Dendritic cell treated with granulocyte-macrophage colony-stimulating factor and Interleukin-4, amounts not matched to agents 40 ng/mL and 50 ng/mL, for 4 days (primary cell): ENCODE data around the gene ADGRB2.

Source experiments
- H3K27ac Mint-ChIP-seq: one replicate; pipeline ENCODE4 v1.8.0; 2022; ENCODE audit warnings: mild to moderate bottlenecking, mixed read lengths
- H3K27me3 Mint-ChIP-seq: one replicate; pipeline ENCODE4 v1.8.0; 2022; ENCODE audit warnings: mild to moderate bottlenecking, mixed read lengths
- H3K36me3 Mint-ChIP-seq: one replicate; pipeline ENCODE4 v1.8.0; 2022; ENCODE audit warnings: low read depth, mixed read lengths
- H3K4me1 Mint-ChIP-seq: one replicate; pipeline ENCODE4 v1.8.0; 2022; ENCODE audit warnings: low read depth, mixed read lengths
- H3K4me3 Mint-ChIP-seq: one replicate; pipeline ENCODE4 v1.8.0; 2022; ENCODE audit warnings: mild to moderate bottlenecking, moderate library complexity, mixed read lengths
- H3K9me3 Mint-ChIP-seq: one replicate; pipeline ENCODE4 v1.8.0; 2022; ENCODE audit warnings: mixed read lengths
- intact Hi-C: fragments of 100-400 bp; cut with micrococcal nuclease; formaldehyde crosslinking; loops from one replicate; pipeline ENCODE4 v1.15.0; 2022

Gene ADGRB2

GRCh38 chr1:31783846-31784245, 19.7 kb upstream of the ADGRB2 start:
- intact Hi-C loops = no loop called here
- no peak overlapping the region for H3K27ac Mint-ChIP-seq
- H3K4me1 Mint-ChIP-seq = peaks cover 20% of the 10 kb centered on the region
- H3K36me3 Mint-ChIP-seq = no peaks in the 10 kb centered on the region
- peaks cover 19% of the 10 kb centered on the region for H3K27me3 Mint-ChIP-seq
- no peak overlapping the region for H3K4me3 Mint-ChIP-seq
- no peaks in the 10 kb centered on the region for H3K9me3 Mint-ChIP-seq

GRCh38 chr1:31782421-31783410, 18.6 kb upstream of the ADGRB2 start:
- Mint-ChIP-seq H3K4me1 (peaks cover 15% of the 10 kb centered on the region), H3K27ac (no peak overlapping the region), H3K27me3 (peaks cover 23% of the 10 kb centered on the region), H3K4me3 (no peak overlapping the region), H3K36me3 (no peaks in the 10 kb centered on the region), H3K9me3 (no peaks in the 10 kb centered on the region)
- intact Hi-C loops = no loop called here

GRCh38 chr1:31781756-31782371, 17.7 kb upstream of the ADGRB2 start:
- Mint-ChIP-seq H3K27me3 (peaks cover 31% of the 10 kb centered on the region), H3K9me3 (no peaks in the 10 kb centered on the region), H3K4me1 (peaks cover 9% of the 10 kb centered on the region), H3K4me3 (no peak overlapping the region), H3K27ac (peak overlapping the region; percentile 2), H3K36me3 (no peaks in the 10 kb centered on the region)
- intact Hi-C loops = no loop called here

GRCh38 chr1:31781138-31781755, 17.1 kb upstream of the ADGRB2 start:
- Mint-ChIP-seq H3K27me3 (peaks cover 37% of the 10 kb centered on the region), H3K4me3 (no peak overlapping the region), H3K9me3 (no peaks in the 10 kb centered on the region), H3K36me3 (no peaks in the 10 kb centered on the region), H3K27ac (peak overlapping the region; percentile 2), H3K4me1 (peaks cover 12% of the 10 kb centered on the region)
- intact Hi-C loops = no loop called here

DNA sequence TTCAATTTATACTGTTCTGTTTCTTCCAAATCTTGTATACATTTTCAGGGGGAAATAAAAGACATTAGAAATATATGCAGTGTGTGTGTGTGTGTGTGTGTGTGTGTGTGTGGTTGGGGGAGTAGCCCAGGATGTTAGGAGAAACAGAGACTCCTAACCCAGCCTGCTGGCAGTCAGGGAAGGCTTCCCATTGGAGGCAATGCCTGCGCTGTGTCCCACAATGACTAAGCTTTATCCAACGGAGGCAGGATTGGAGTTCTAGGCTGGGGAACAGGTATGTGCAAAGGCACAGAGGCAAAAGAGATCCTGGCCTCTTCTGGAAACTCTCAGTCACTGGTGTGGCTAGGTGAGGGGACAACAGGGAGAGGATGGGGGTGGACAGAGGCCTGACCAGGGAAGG, 16.5 kb upstream of the ADGRB2 start:
- H3K9me3 Mint-ChIP-seq = no peaks in the 10 kb centered on the region
- peaks cover 15% of the 10 kb centered on the region for H3K4me1 Mint-ChIP-seq
- no peak overlapping the region for H3K27ac Mint-ChIP-seq
- intact Hi-C loops = no loop called here
- no peaks in the 10 kb centered on the region for H3K36me3 Mint-ChIP-seq
- H3K4me3 Mint-ChIP-seq = no peak overlapping the region
- peaks cover 43% of the 10 kb centered on the region for H3K27me3 Mint-ChIP-seq

- intact Hi-C loops = no loop called here
- Mint-ChIP-seq H3K27ac (no peak overlapping the region), H3K9me3 (no peaks in the 10 kb centered on the region), H3K4me1 (peaks cover 13% of the 10 kb centered on the region), H3K27me3 (peaks cover 52% of the 10 kb centered on the region), H3K4me3 (no peak overlapping the region), H3K36me3 (no peaks in the 10 kb centered on the region)
Observed at GRCh38 chr1:31779687-31780086, 15.5 kb upstream of the ADGRB2 start.

GRCh38 chr1:31778763-31779488, 14.8 kb upstream of the ADGRB2 start:
- Mint-ChIP-seq H3K27ac (no peak overlapping the region), H3K27me3 (peaks cover 59% of the 10 kb centered on the region), H3K4me1 (peaks cover 15% of the 10 kb centered on the region), H3K36me3 (no peaks in the 10 kb centered on the region), H3K9me3 (no peaks in the 10 kb centered on the region), H3K4me3 (no peak overlapping the region)
- intact Hi-C loops = no loop called here

- no peaks in the 10 kb centered on the region for H3K9me3 Mint-ChIP-seq
Observed at GRCh38 chr1:31776516-31776915, 12.4 kb upstream of the ADGRB2 start.

GRCh38 chr1:31776032-31776431, 11.9 kb upstream of the ADGRB2 start:
- Mint-ChIP-seq H3K27me3 (peaks cover 78% of the 10 kb centered on the region), H3K4me3 (no peak overlapping the region), H3K36me3 (no peaks in the 10 kb centered on the region)

More at GRCh38 chr1:31776516-31776915, 12.4 kb upstream of the ADGRB2 start:
- Mint-ChIP-seq H3K4me1 (peaks cover 25% of the 10 kb centered on the region), H3K27ac (no peak overlapping the region), H3K4me3 (no peak overlapping the region), H3K27me3 (peaks cover 76% of the 10 kb centered on the region), H3K36me3 (no peaks in the 10 kb centered on the region)
- intact Hi-C loops = no loop called here

DNA sequence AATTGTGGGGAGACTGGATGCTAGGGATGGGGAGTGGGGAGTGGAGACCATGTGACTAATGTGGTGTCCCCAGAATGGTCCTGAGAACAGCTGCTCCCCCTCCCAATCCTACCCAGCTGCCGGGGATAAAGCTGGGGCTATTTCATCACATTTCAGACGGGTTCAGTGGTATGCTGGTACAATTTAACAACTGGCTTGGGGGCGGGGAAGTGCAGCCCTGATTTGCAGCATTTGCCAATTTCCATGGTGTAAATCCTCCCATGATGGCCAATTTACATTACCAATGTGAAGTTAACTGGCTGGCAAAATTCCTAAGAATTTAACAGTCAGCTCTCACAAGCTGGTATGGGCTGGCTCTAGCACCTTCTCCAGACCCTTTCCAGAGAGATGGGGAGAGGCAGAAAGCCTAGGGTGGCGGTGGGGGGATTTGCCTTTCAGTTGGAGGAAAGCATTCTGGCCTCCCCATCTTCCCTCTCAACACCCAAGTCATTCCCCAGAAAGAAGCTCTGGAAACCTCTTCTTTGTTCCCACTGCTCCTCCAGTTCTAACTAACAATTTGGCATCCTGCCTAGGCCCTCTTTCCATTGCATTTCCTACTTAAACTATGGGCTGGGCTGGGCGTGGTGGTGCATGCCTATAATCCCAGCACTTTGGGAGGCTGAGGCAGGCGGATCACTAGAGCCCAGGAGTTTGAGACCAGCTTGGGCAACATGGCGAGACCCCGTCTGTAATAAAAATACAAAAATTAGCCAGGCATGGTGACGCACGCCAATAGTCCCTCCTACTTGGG, 11.3 kb upstream of the ADGRB2 start:
- no peak overlapping the region for H3K27ac Mint-ChIP-seq
- no peaks in the 10 kb centered on the region for H3K36me3 Mint-ChIP-seq
- H3K9me3 Mint-ChIP-seq = no peaks in the 10 kb centered on the region
- peaks cover 82% of the 10 kb centered on the region for H3K27me3 Mint-ChIP-seq
- H3K4me3 Mint-ChIP-seq = no peak overlapping the region
- intact Hi-C loops = no loop called here
- peaks cover 25% of the 10 kb centered on the region for H3K4me1 Mint-ChIP-seq

More at GRCh38 chr1:31776032-31776431, 11.9 kb upstream of the ADGRB2 start:
- intact Hi-C loops = no loop called here
- peaks cover 25% of the 10 kb centered on the region for H3K4me1 Mint-ChIP-seq
- H3K9me3 Mint-ChIP-seq = no peaks in the 10 kb centered on the region
- no peak overlapping the region for H3K27ac Mint-ChIP-seq

DNA sequence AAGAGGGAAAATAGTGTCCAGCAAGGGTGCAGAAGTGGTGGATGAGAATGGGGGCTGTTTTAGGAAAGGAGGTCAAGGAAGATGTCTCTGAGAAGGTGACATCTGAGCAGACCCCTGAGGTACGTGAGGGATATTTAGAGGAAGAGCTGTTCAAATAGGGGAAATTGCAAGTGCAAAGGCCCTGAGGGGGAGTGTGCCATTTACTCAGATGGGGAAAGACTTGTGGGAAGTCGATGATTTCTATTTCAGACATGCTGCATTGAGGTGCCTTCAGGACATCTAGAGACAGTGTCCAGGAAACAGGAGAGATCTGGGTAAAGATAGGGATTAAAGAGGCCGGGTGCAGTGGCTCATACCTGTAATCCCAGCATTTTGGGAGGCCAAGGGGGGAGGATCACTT, 10.4 kb upstream of the ADGRB2 start:
- intact Hi-C loops = no loop called here
- H3K27ac Mint-ChIP-seq = no peak overlapping the region
- H3K27me3 Mint-ChIP-seq = peaks cover 89% of the 10 kb centered on the region
- no peaks in the 10 kb centered on the region for H3K36me3 Mint-ChIP-seq
- H3K4me3 Mint-ChIP-seq = no peak overlapping the region
- no peaks in the 10 kb centered on the region for H3K9me3 Mint-ChIP-seq
- H3K4me1 Mint-ChIP-seq = peaks cover 27% of the 10 kb centered on the region

GRCh38 chr1:31773861-31774260, 9.7 kb upstream of the ADGRB2 start:
- Mint-ChIP-seq H3K27ac (no peak overlapping the region), H3K9me3 (no peaks in the 10 kb centered on the region), H3K36me3 (no peaks in the 10 kb centered on the region), H3K4me1 (peaks cover 33% of the 10 kb centered on the region), H3K27me3 (peaks cover 89% of the 10 kb centered on the region), H3K4me3 (no peak overlapping the region)
- intact Hi-C loops = no loop called here

- Mint-ChIP-seq H3K27ac (no peak overlapping the region), H3K4me3 (no peak overlapping the region), H3K27me3 (peaks cover 96% of the 10 kb centered on the region), H3K9me3 (no peaks in the 10 kb centered on the region), H3K4me1 (peaks cover 33% of the 10 kb centered on the region), H3K36me3 (no peaks in the 10 kb centered on the region)
- intact Hi-C loops = no loop called here
Observed at GRCh38 chr1:31772669-31773248, 8.6 kb upstream of the ADGRB2 start.
